Activated CD4-positive, alpha-beta T cell treated with anti-CD3 and anti-CD28 coated beads, Interleukin-2, amount 50 U/mL, for 48 hours (primary cell): ENCODE data around the gene MDM1.
A peak's percentile ranks its signal among the peaks of the same experiment; 100 is the strongest.

Experiments
- DNase-seq, 2 experiments: peaks; one replicate each; pipeline ENCODE4 v3.0.0-alpha.2; 2020

MDM1 gene

GRCh38 chr12:68331869-68332727 lies at the start of gene MDM1:
Gene MDM1 (minus strand): TSS chr12:68332362. CDS start chr12:68332245, 117 bp downstream.
- peak; percentile 95 to 98 for DNase-seq

- DNase-seq = no peak
These were observed 49.5 kb upstream of the MDM1 start for GRCh38 chr12:68381476-68382219.

DNA sequence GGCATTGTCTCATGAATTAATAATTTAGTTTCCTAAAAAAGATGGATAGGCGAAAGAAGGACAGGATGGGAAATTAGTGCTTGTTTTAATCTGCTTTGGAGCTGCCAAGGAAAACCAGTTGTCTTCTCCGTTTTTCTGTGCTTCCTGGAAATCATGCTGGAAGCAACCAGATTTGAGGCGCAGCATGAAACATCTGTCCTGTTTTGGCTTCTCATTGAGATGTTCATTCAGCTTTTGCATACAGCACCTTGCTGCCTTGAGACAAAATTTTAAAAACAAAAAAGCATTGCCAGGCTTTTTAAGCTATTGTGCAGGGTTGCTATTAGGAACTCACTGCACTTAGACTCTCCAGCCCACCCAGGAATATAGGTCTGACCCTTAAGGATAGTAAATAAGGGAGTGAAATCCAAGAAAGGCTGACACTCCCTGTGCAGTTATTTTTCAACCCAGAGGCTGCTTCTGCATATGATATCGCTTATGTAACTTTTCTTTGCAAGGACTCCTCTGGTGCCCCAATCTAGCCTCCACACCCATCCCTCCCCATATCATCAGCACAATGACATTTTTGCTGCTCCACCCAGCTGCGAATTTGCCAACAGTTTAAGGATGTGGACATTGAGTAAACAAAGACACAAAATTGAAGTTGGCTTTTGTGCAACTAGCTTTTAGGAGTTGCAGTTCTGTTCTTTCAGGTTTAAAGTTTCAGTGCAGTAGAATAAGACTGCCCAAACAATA lies 46.9 kb upstream of the MDM1 start:
- no peak for DNase-seq

DNA sequence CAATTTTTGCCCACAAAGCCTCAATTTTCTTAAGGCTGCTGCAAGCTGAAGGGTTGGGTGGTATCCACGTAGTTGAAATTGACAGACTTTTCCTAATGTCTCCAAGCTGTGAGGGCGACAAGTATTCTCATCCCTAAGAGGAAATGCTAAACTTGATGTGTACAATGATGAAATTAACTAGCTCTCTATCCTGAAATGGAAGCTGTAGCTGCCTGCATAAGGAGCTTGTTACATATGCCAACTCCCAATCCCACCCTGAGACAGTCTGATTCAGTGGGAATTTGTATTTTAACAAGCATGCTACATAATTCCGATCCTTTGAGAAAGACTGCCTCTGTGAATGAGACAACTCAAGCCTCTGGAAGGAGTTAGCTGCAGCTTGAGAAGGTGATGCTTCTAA lies 45.7 kb upstream of the MDM1 start:
- DNase-seq = no peak

DNA sequence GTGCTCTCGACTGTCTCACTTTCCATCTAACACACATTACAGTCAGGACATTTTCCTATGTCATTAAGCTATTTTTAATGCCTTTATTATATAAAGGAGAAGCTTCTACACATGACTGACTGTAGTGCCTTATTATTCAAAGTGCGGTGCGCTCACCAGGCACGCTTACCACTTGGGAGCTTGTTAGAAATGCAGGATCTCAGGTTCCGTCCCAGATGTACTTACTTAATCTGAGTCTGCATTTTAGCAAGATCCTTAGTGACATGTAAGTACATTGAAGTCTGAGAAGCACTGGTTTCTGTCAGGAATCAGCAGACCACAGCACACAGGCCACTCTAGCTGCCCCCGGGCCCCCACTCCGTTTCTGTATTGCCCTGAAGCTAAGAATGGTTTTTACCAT lies 44.7 kb upstream of the MDM1 start:
- no peak for DNase-seq

- no peak for DNase-seq
These were observed 43.9 kb upstream of the MDM1 start for GRCh38 chr12:68375756-68376695.

DNA sequence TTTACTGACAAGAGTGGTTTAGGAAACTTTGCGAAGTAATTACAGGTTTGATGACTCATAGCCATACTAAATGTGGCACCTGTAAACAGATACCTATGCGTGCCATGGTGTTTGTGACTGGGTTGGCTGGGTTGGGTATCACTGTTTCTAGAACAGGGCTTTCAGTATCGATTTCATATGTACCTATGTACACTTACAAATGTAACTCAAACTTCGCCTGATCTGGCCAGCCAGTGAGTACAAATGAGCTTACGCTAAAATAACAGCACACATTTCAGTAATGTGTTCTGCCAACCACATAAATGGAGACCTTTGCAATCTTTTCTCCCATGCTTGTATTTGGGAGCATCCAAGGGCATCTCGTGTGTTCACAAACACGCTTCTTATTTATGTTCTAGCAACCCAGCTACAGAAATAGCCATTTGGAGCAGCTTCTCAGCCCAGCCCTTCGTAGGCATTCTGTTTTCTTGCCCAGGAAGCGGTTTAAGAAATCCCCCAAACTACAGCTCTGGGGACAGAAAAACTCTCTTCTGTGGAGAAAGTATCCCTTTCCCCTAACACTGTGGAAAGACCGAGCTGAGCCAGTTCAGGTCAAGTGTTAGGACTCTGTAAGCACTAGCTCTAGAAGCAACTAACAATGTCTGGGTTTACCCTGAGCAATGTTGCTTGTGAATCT lies 42.3 kb upstream of the MDM1 start:
- peak; percentile 56 to 70 for DNase-seq

GRCh38 chr12:68370667-68371066 lies 38.5 kb upstream of the MDM1 start:
- no peak for DNase-seq

DNA sequence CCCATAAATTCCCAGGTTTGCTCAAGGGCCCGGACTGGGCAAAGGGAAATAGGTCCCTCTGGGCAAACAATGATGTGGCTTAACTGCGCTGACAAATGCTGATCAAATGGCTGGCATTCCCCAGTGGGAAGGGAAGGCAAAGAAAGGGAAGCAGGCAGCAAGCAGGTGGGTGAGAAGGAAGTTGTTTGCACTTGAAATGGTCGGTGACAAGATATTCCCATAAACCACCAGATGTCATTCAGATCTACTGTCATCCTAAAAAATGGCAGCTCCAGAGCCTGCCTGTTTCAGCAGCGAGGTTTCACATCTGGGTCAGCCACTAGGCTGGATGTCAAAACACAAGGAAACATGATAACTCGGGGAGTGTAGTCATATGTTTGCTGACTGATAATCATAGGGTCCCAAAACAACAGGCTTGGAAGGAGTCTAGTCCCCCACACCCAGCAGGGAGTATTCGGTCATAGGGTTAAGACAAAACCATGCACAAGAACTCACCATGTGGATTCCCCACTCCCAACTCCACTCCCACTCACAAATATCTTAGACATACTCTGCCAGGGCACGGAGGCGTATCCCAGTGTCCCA lies 37.9 kb upstream of the MDM1 start:
- DNase-seq = no peak

- DNase-seq = no peak
These were observed 36.2 kb upstream of the MDM1 start for GRCh38 chr12:68368327-68368726.

DNA sequence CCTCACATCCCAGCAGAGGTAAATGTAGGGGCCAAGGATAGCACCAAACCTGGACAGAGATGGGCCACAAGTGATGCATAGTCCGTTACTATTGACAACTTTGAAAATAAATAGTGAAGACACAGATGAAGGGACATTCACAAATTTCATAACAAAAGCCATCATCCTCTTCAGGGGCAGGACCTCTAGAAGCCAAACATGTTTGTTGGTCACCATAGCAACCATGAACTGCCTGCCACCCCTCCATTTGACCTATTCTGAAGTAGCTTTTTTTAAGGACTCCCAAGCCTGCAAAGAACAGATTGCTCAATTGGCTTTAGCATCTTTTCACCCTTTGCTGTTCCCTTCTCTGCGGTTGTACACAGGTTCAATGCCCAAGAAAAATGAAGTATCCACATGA lies 35.7 kb upstream of the MDM1 start:
- DNase-seq = no peak

DNA sequence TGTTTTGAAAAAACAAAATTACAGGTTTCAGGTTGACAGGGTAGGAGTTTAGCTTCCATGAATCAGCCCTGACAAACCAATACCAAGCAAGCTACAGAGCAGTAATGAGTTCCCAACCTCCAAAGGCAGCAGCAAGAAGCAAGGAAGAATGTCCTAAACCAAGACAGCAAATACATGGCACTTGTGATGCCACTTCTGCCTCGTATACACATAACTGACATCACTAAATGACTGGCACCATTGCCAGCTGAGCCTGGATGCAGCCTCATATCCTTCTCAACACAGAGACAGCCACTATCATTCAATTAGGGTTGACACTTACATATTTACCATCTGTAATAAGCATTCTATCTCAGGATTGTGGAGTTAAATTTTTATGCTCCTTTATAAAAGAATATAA lies 35.0 kb upstream of the MDM1 start:
- DNase-seq = no peak

GRCh38 chr12:68364893-68365725 lies 32.9 kb upstream of the MDM1 start:
- peak; percentile 86 to 92 for DNase-seq

DNA sequence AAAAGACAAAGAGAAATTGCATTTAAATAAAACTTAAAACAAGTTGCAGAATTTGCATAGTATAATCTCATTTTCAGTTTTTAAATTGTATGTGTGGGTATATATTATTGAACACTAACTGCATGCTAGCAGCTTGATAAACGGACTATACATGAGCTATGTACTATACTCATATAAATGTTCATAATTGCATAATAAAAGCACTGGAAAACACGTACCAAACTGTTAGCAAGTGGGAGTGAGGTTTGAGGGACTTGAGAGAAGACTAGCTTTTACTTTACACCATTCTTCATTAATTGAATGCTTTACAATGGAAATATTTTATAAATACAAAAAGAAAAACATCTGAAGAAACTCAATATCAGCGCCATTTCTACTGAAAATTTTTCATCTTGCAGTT lies 32.2 kb upstream of the MDM1 start:
- no peak for DNase-seq

DNA sequence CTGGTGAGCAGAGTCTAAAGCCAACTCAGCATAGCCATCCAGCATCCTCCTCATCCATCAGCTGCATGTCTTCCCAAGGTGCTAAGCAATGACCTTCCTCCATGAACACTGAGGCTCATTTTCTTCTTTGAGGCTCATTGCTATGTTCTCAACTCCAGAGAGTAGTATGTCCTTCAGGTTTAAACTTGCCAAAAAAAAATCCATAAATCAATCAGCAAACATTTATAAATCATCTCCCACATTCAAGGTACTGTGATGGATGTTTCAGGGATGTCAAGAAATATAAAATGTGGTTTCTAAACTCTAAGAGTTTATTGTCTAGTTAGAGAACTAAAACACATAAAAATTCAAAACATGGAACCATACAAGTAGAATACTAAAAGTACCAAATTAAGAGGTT lies 29.8 kb upstream of the MDM1 start:
- DNase-seq = no peak

- no peak for DNase-seq
These were observed 27.5 kb upstream of the MDM1 start for GRCh38 chr12:68359674-68360073.

DNA sequence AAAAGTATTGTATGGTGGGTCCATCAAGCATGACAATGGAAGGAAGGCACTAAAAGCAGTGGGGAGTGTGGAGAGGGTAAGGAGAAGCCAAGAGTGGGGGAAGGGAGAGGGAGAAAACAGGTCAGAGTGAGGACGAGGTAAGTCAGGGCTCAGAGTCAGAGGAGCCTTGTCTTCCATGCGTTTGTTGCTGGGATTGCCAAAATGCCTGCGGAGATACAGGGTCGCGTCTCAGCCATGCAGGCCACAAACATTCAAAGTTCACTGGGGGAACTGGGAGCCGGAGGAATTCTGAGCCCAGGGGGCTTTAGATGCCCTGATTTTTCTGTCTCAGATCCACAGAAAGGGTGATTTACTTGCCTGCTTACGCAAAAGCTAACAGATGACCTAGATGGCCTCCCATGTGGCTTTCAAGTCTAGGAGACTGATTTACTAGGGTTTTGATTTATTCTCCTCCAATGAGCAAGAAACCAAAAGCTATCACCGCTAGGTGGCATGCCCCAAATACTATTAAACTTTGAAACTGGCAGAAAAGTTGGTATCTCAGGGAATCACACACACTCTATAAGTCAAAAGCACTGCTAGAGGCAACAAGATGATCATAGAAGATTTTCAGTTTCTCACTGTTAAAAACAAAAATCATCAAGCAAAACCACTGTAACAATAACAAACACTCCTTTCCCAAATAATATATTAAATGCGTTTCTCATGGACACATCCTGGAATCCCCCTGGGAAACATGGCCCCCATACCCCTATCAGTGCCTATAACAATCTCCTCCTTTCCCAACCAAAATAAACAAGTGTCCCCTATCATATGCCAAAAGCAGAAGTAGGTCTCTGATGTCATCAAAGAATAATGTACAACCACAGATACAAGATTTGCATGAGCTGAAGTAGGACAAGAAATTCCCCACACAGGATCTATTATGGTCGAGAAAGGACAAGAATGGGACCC lies 26.6 kb upstream of the MDM1 start:
- peak; percentile 54 to 65 for DNase-seq

GRCh38 chr12:68356986-68357385 lies 24.8 kb upstream of the MDM1 start:
- DNase-seq = no peak

DNA sequence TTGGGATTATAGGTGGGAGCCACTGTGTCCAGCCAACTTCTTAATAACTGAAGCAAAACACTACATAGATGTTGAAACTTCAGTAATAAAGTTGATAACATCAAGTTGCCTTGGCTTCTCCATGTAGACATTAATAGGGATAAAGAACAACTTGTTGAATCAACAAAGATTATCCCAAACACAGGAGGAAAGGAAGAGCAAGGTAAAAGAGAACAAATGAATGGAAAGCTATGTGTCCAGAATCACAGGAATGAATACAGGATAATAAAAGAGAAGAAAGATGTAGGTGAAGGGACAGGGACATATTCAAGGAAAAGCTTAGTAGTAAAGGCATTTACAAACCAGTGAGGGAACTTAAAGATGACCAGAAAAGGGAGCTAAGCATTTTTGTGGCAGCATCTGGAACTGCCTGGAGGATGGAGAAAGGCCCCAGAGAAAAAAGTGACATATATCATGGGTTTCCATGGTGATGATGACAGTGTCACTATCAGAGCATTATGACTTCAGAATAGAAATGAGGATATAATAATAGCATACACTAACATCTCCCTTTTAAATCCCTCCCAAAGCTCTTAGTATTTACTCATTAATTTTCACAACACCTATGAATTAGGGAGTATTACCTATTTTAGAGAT lies 24.0 kb upstream of the MDM1 start:
- no peak for DNase-seq
